Motor neuron (in vitro differentiated cells): ENCODE results near the gene TTLL1. TPM values are rescaled to one million over a fixed set of nuclear protein-coding genes. Genes with fewer than 3 reads are reported as not detected.

Experiments used
- ATAC-seq, 8 experiments: fragments of 200-7000 bp; cut with Tn5 transposase; replicated peaks in 6 of 8; 2 replicates each; pipeline ENCODE4 v1.8.0; 2021; ENCODE audit warnings: mild to moderate bottlenecking in 8 of 8, moderate library complexity in 8 of 8
- H3K27ac ChIP-seq, 2 donors: fragments of 250-450 bp; sonication (Bioruptor Pico); 2 replicates each; pipeline ENCODE4 v1.9.0; 2021; ENCODE audit warnings: antibody characterized with exemption in 2 of 2, mild to moderate bottlenecking in 2 of 2, moderate library complexity in 1 of 2
- H3K4me1 ChIP-seq, 2 donors: fragments of 250-450 bp; sonication (Bioruptor Pico); replicated peaks in 1 of 2; 2 replicates each; pipeline ENCODE4 v1.6.1; 2021; ENCODE audit warnings: antibody characterized with exemption in 2 of 2, mild to moderate bottlenecking in 2 of 2, moderate library complexity in 1 of 2
- H3K4me3 ChIP-seq, 5 donors: fragments of 250-450 bp; sonication (Bioruptor Pico); 2 replicates each; pipeline ENCODE4 v1.9.0; 2021; ENCODE audit warnings: antibody characterized with exemption in 5 of 5, mild to moderate bottlenecking in 5 of 5, moderate library complexity in 4 of 5
- WGBS, 10 experiments: fragments of 450-650 bp; shearing (Covaris generic); methylation state at CpG; one replicate each; pipeline ENCODE4 v1.0.0; 2022; 5-methylcytosine and 5-hydroxymethylcytosine counted together
- in situ Hi-C, 9 experiments: fragments of 400-800 bp; cut with MboI; loops; one replicate each; pipeline ENCODE4 v1.15.0; 2021; ENCODE audit warnings: low sequenced_read_pairs in 9 of 9, low pct_unique_long_range_greater_than_20kb in 2 of 9; ENCODE audit not compliant: unreplicated experiment in 9 of 9
- total RNA-seq, 8 experiments: library from RNA; unstranded; fragments of 300-600 nt; gene quantifications; 2 replicates each; pipeline versions ENCODE4 v1.2.3 to v1.2.4, GENCODE V29; 2022

Gene TTLL1
- total RNA-seq, 8 experiments from 2014 or later, result 5.1 to 34.1 (median 15.6) TPM

DNA sequence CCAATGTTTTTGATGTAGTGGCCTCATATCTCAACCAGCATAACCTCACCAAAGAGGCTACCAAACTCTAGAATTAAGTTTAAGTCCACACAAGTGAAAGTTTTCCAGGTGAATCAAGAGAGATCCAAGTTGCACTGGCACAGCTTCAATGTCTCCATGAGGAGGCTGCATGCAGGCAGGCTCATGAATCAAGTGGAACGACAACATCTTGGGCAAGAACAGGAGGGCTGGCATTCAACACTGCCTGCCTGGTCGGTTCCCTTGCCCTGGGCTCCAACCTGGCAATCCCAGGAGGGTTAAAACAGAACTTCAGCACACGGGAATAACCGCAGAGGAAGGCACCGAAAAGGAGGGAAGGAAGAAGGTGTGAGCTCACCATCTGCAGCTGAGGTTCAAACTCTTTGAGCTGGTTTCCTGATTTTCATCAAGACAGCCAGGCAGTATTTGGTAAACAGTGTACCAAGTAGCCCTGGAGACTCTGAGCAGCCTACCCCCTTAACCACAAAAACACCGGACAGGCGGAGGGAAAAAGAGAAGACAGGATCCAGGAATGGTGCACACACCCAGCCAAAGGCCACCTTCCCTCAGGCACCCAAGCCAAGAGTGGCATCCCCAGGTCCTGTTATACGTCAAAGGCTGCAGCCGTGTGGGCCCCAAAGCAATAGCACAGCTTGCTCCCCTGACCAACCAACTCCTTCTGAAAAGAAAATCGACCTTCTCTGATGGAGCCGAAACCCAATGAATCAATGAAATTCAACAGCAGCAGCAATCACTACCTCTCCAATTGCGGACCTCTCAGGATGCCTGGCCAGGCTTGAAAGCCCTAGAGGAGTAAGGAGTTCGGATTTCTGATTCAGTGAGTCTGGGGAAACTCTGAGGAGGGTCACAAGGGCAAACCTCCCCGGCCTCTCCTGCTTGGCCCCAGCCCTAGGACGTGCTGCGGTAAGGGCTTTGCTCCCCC, 75.6 kb downstream of the TTLL1 start:
- H3K4me1 ChIP-seq, result peaks cover 6 to 8% of the 10 kb centered on the region in 2 donors
- ATAC-seq, result peak in 3 of 8 experiments; percentile 0 to 2 (median 1)
- in situ Hi-C loops, result no loop called here
- 0 to 50% (median 32%) methylated on average over 1 to 10 of the region's 16 CpGs; no CpG with 5 or more reads in 1 of the 10 experiments for WGBS, 10 experiments
- H3K4me3 ChIP-seq, result peak overlapping the region; percentile 60 to 75 (median 62)
- peak overlapping the region in 1 of 2 donors; percentile 25 for H3K27ac ChIP-seq

DNA sequence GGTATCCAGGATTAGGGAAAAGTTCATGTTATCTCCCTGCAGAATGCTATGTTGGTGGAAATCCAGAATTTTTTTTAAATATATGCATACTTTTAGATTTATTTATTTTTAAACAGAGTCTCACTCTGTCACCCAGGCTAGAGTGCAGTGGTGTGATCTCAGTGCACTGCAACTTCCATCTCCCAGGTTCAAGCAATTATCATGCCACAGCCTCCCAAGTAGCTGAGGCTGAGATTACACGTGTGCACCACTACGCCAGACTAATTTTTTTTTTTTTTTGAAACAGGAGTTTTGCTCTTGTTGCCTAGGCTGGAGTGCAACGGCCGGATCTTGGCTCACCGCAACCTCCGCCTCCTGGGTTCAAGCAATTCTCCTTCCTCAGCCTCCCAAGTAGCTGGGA, 76.8 kb downstream of the TTLL1 start:
- Histone ChIP-seq H3K27ac (no peak overlapping the region), H3K4me1 (peaks cover 6 to 8% of the 10 kb centered on the region in 2 donors), H3K4me3 (no peak overlapping the region)
- 87 to 100% (median 92%) methylated on average over 2 to 6 of the region's 6 CpGs; no CpG with 5 or more reads in 4 of the 10 experiments for WGBS, 10 experiments
- in situ Hi-C loops, result no loop called here
- ATAC-seq, result no peak

DNA sequence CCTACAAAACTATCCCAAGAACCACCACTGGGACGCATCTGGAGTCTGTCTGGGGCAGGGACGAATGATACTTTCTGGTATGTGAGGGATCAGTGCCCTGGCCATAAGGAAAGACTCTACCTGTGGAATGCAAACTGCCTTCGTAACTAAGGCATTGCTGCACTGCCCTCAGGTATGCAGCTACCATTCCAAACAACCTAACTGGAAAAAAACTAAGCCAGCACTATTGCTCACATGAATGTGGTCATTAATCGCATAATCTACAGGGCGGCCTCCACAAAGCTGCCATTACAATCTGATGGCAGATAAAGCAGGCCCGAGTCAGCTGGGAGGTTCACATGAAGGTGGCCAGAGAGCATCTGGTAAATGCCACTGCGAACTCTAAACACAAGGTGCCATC, 78.1 kb downstream of the TTLL1 start:
- Histone ChIP-seq H3K4me1 (peaks cover 8 to 9% of the 10 kb centered on the region in 2 donors), H3K27ac (no peak overlapping the region), H3K4me3 (no peak overlapping the region)
- in situ Hi-C loops, result no loop called here
- WGBS, 10 experiments, result 84 to 100% (median 93%) methylated on average over 1 to 5 of the region's 7 CpGs; no CpG with 5 or more reads in 3 of the 10 experiments
- no peak for ATAC-seq

DNA sequence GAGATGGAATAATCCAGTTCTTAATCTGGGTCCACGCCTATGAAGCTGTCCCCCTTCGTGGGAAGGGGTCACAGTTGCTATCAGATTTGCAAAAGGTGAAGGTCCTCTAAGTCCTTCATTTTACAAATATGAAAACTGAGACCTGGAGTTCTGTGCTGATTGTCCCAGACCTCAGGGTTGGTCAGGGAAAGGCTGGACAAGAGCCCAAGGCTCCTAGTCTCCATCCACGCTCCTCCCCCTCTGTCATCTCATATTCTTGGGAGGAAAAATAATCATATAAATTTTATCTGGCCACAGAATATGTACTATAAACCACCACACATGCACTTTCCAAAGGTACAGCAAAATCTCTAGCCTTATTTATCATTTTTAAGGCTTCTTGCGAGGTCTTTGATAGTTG, 79.7 kb downstream of the TTLL1 start:
- ATAC-seq, result no peak
- H3K4me3 ChIP-seq, result no peak overlapping the region
- in situ Hi-C loops, result no loop called here
- peaks cover 16 to 19% of the 10 kb centered on the region in 2 donors for H3K4me1 ChIP-seq
- 71 to 100% (median 93%) methylated on average over 1 to 4 of the region's 4 CpGs; no CpG with 5 or more reads in 2 of the 10 experiments for WGBS, 10 experiments
- no peak overlapping the region for H3K27ac ChIP-seq

DNA sequence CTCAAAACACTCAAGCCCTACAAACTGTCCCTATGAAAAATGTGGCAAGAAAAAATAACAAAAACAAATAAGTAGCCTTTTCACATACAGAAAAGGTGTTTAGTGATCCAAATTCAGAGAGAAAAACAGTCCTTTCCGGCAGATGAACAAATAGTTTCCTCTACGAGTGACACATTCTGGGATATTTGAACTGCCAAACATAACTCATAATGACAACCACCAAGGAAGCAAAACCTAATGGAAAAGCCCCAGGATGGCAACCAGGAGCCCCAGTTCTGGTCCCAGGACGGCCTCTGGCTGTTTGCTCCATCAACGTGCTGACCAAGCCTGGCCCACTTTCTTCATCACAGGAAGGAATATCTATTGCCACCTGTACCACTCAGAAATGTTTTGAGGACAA, 80.3 kb downstream of the TTLL1 start:
- Histone ChIP-seq H3K4me1 (peaks cover 20 to 22% of the 10 kb centered on the region in 2 donors), H3K4me3 (no peak overlapping the region), H3K27ac (no peak overlapping the region)
- in situ Hi-C loops, result no loop called here
- no peak for ATAC-seq
- WGBS, 10 experiments, result 8 to 100% (median 86%) methylated on average over 1 to 4 of the region's 4 CpGs; no CpG with 5 or more reads in 1 of the 10 experiments

DNA sequence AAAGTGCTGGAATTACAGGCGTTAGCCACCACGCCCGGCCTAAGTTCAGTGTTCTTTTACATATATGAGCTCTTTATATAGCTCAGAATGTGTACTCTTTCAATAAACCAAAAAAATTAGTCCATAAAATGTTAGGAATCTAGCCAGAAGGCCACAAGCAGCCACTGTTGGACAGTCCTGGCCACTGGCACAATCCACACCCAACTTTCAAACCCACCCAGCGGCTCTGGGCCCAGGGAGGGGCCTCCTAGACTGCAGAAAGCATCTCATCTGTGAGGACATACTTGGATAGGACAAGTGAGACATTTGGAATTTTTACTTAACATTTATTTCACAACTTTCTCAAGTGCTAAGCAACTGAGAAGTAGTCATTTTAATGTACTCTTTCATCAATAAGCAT, 80.7 kb downstream of the TTLL1 start:
- peak in 3 of 8 experiments; percentile 74 to 85 (median 77) for ATAC-seq
- peaks cover 16 to 18% of the 10 kb centered on the region in 2 donors for H3K4me1 ChIP-seq
- H3K4me3 ChIP-seq, result no peak overlapping the region
- in situ Hi-C loops, result no loop called here
- H3K27ac ChIP-seq, result no peak overlapping the region
- WGBS, 10 experiments, result 0 to 100% (median 58%) methylated on average over 1 to 4 of the region's 4 CpGs; no CpG with 5 or more reads in 6 of the 10 experiments

DNA sequence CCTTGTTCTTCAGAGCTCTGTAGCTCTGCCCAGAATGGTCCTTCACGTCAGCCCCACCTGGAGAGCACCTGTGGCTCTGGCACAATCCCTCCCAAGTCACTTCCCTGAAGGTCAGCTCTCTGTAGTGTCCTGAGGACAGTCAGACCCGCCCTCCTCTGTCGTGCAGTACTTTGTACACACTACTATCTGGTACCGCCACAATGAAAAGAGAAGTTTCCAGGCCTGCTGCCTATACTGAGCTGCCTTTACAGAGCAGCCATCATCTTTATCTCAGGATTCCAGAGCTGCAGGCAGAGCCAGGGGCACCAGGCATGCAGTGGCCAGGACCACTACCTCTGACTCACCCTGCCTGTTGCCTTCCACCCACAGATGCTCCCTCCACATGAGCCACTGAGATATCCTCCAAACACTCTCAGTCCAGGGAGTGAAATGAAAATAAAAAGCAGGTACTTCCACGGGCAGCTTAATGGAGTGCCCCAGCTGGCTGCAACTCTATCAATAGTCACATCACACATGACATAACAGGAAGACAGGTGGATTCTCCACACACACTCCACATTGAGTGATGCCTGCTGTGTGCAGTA, 81.6 kb downstream of the TTLL1 start:
- Histone ChIP-seq H3K4me3 (no peak overlapping the region), H3K27ac (no peak overlapping the region), H3K4me1 (peaks cover 14 to 16% of the 10 kb centered on the region in 2 donors)
- in situ Hi-C loops, result no loop called here
- 17 to 96% (median 44%) methylated on average over 1 to 4 of the region's 5 CpGs; no CpG with 5 or more reads in 4 of the 10 experiments for WGBS, 10 experiments
- peak in 5 of 8 experiments; percentile 65 to 91 (median 77) for ATAC-seq

DNA sequence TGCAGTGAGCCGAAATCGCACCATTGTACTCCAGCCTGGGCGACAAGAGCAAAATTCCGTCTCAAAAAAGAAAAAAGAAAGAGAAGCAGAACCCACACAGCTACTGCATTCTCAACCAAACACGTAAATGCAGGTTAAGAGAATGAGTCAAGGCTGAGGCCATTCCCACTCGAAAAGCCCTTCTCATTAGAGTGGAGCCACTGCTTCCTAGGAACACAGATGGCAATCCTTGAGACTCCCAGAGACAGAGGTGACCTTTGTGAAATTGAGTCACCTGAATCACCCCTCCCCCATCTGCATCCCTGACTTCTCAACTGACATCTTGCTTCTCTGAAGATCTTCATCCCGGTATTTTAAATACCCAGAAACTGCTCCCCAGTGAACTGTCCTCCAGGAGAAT, 82.4 kb downstream of the TTLL1 start:
- peaks cover 16 to 18% of the 10 kb centered on the region in 2 donors for H3K4me1 ChIP-seq
- 80 to 100% (median 98%) methylated on average over 1 to 5 of the region's 7 CpGs; no CpG with 5 or more reads in 2 of the 10 experiments for WGBS, 10 experiments
- no peak overlapping the region for H3K27ac ChIP-seq
- in situ Hi-C loops, result no loop called here
- no peak for ATAC-seq
- no peak overlapping the region for H3K4me3 ChIP-seq

DNA sequence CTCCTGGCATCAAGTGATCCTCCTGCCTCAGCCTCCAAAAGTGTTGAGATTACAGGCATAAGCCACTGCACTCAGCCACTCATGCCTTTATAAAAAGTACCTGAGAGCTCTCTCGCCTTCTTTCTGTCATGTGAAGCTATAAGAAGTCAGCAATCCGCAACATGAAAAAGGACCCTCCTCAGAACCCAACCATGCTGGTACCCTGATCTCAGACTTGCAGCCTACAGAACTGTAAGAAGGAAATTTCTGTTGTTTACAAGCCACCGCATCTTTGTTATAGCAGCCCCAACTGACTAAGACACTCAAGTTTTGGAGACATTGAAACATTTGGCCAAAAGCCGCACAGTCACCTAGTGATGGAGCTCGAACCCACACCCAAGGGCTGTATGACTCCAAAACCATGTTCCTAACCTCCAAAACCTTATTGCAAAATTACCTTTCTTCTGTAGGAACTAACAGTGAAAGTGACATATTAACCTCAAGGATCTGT, 83.1 kb downstream of the TTLL1 start:
- peaks cover 19 to 25% of the 10 kb centered on the region in 2 donors for H3K4me1 ChIP-seq
- ATAC-seq, result no peak
- 90 to 100% (median 100%) methylated on average over 3 to 5 of the region's 5 CpGs for WGBS, 10 experiments

DNA sequence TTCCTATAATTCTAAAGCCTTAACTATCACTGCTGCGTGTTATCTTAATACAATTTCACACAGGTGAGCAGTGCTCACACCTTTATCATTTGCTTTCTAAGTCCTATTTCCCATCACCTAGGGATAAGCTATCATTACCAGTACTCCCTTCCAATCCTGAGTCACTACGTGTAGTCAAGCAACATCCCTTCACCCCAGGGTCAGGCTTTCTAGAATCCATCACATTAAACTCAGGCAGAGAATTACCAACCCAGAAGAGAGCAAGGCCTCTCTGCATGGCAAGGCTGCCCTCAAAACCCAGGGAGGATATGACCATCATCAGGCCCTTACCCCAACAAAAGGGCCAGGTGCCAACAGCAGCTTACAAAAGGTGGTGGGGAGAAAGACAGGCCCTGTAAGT, 84.1 kb downstream of the TTLL1 start:
- 0 to 90% (median 67%) methylated on average over 1 to 2 of the region's 2 CpGs; no CpG with 5 or more reads in 3 of the 10 experiments for WGBS, 10 experiments
- Histone ChIP-seq H3K4me1 (peaks cover 27 to 29% of the 10 kb centered on the region in 2 donors), H3K27ac (peak overlapping the region in 1 of 2 donors; percentile 42), H3K4me3 (no peak overlapping the region)
- peak in 1 of 8 experiments; percentile 14 for ATAC-seq
- in situ Hi-C loops, result no loop called here

More for the DNA sequence above, 83.1 kb downstream of the TTLL1 start:
- in situ Hi-C loops, result no loop called here
- no peak overlapping the region for H3K27ac ChIP-seq
- H3K4me3 ChIP-seq, result no peak overlapping the region

DNA sequence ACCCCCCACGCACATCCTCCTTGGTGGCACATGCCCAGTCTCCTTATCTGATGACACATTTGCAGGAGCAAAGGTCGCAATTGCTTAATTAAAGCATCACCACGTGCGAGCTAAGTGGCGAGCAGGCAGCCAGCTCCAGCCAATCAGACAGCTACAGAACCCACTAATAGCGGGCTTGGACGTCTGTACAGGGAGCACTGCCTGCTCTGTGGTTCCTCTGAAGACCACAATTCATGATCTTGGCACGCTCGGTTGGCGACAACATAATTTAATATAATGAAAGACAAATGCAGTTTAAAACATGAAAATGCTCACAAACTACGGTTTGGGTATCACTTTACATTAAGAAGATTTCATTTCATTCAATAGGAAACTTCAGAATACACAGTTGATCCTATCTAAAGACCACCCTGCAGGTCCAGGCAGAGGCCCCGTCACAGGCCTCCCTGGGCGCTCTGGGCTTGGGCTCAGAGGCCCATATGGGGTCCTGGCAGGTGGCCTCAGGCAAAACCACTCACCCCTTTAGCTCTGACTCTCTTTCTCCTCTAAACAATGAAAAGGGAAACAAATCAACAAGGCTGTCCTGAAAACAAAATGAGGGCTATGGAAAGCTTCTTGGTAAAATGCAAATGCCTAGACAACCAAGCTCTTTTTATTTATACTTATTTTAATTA, 84.7 kb downstream of the TTLL1 start:
- H3K4me3 ChIP-seq, result no peak overlapping the region
- in situ Hi-C loops, result no loop called here
- no peak overlapping the region for H3K27ac ChIP-seq
- WGBS, 10 experiments, result 17 to 95% (median 65%) methylated on average over 1 to 10 of the region's 13 CpGs; no CpG with 5 or more reads in 2 of the 10 experiments
- H3K4me1 ChIP-seq, result peaks cover 27 to 29% of the 10 kb centered on the region in 2 donors
- peak in 3 of 8 experiments; percentile 25 to 47 (median 29) for ATAC-seq

DNA sequence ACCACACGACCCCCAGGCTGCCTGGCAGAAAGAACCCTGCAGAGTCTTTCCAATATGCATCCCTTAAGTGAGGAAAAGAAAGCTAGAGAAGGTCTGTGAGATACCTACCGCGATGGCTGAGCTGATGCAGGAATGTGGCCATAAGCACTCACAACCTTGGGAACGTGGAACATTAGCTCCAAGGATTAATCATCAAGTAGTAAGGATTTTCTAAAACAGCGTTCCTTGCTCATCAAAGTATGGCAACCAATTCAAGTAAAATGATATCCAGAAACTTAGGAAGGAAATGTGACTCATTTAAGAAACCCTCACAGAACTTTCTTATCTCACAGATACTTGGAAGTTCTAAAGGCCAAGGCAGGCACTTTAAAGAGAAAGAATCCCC, 87.0 kb downstream of the TTLL1 start:
- WGBS, 10 experiments, result 0 to 100% (median 39%) methylated on average over 1 to 5 of the region's 5 CpGs; no CpG with 5 or more reads in 2 of the 10 experiments
- peaks cover 27 to 29% of the 10 kb centered on the region in 2 donors for H3K4me1 ChIP-seq
- H3K4me3 ChIP-seq, result no peak overlapping the region
- in situ Hi-C loops, result no loop called here
- H3K27ac ChIP-seq, result no peak overlapping the region
- peak in 1 of 8 experiments; percentile 27 for ATAC-seq
